ENCODE measurements around the gene ATF7IP. TPM values are rescaled to one million over a fixed set of nuclear protein-coding genes. Genes with fewer than 3 reads are reported as not detected.

The ATF7IP gene
- total RNA-seq, 2 donors from 2014 or later: 72.8 to 122 TPM

- peaks cover 24% of the 10 kb centered on the region for H3K36me3 Mint-ChIP-seq (ENCODE audit: low read depth)
- H3K27ac Mint-ChIP-seq: peak overlapping the region; percentile 36
- ATAC-seq (replicated peaks): no peak
- no peak overlapping the region for H3K4me3 Mint-ChIP-seq
- H3K27me3 Mint-ChIP-seq: no peaks in the 10 kb centered on the region
- peaks cover 6% of the 10 kb centered on the region for H3K4me1 Mint-ChIP-seq
- H3K9me3 Mint-ChIP-seq: peaks cover 3% of the 10 kb centered on the region
These were observed 3.1 kb upstream of the ATF7IP start for GRCh38 chr12:14362352-14362751.

GRCh38 chr12:14364583-14365271 lies 755 bp upstream of the ATF7IP start:
- H3K4me1 Mint-ChIP-seq: peaks cover 6% of the 10 kb centered on the region
- H3K4me3 Mint-ChIP-seq: peak overlapping the region; percentile 83
- no peaks in the 10 kb centered on the region for H3K27me3 Mint-ChIP-seq
- H3K27ac Mint-ChIP-seq: peak overlapping the region; percentile 92
- H3K9me3 Mint-ChIP-seq: peaks cover 3% of the 10 kb centered on the region
- H3K36me3 Mint-ChIP-seq (ENCODE audit: low read depth): peaks cover 31% of the 10 kb centered on the region
- ATAC-seq (replicated peaks): no peak

- Mint-ChIP-seq H3K4me1 (peaks cover 13% of the 10 kb centered on the region), H3K36me3 (ENCODE audit: low read depth) (peaks cover 41% of the 10 kb centered on the region), H3K9me3 (peaks cover 3% of the 10 kb centered on the region), H3K27ac (peak overlapping the region; percentile 92), H3K4me3 (peak overlapping the region; percentile 83), H3K27me3 (no peaks in the 10 kb centered on the region)
- no peak for ATAC-seq (replicated peaks)
These were observed 942 bp downstream of the ATF7IP start for GRCh38 chr12:14366209-14367039.

GRCh38 chr12:14367040-14367661 lies 1.7 kb downstream of the ATF7IP start:
- peak overlapping the region; percentile 83 for H3K4me3 Mint-ChIP-seq
- peaks cover 41% of the 10 kb centered on the region for H3K36me3 Mint-ChIP-seq (ENCODE audit: low read depth)
- no peaks in the 10 kb centered on the region for H3K27me3 Mint-ChIP-seq
- peaks cover 3% of the 10 kb centered on the region for H3K9me3 Mint-ChIP-seq
- H3K27ac Mint-ChIP-seq: peak overlapping the region; percentile 92
- peak; percentile 62 for ATAC-seq (replicated peaks)
- peaks cover 17% of the 10 kb centered on the region for H3K4me1 Mint-ChIP-seq

- peaks cover 3% of the 10 kb centered on the region for H3K9me3 Mint-ChIP-seq
- H3K27ac Mint-ChIP-seq: peak overlapping the region; percentile 66
- ATAC-seq (replicated peaks): no peak
- peaks cover 46% of the 10 kb centered on the region for H3K36me3 Mint-ChIP-seq (ENCODE audit: low read depth)
- peaks cover 31% of the 10 kb centered on the region for H3K4me1 Mint-ChIP-seq
- peak overlapping the region; percentile 57 for H3K4me3 Mint-ChIP-seq
- H3K27me3 Mint-ChIP-seq: no peaks in the 10 kb centered on the region
These were observed 3.8 kb downstream of the ATF7IP start for GRCh38 chr12:14369311-14369710.

GRCh38 chr12:14373217-14373616 lies 7.7 kb downstream of the ATF7IP start:
- Mint-ChIP-seq H3K27ac (peak overlapping the region; percentile 74), H3K27me3 (no peaks in the 10 kb centered on the region), H3K9me3 (no peaks in the 10 kb centered on the region), H3K36me3 (ENCODE audit: low read depth) (peaks cover 45% of the 10 kb centered on the region), H3K4me3 (peak overlapping the region; percentile 63), H3K4me1 (peaks cover 36% of the 10 kb centered on the region)
- peak; percentile 59 for ATAC-seq (replicated peaks)

GRCh38 chr12:14379508-14379907 lies 14.0 kb downstream of the ATF7IP start:
- Mint-ChIP-seq H3K27ac (peak overlapping the region; percentile 65), H3K27me3 (no peaks in the 10 kb centered on the region), H3K9me3 (peaks cover 17% of the 10 kb centered on the region), H3K4me1 (peaks cover 27% of the 10 kb centered on the region), H3K4me3 (no peak overlapping the region), H3K36me3 (ENCODE audit: low read depth) (peaks cover 57% of the 10 kb centered on the region)
- no peak for ATAC-seq (replicated peaks)

- ATAC-seq (replicated peaks): peak; percentile 95
- H3K27me3 Mint-ChIP-seq: no peaks in the 10 kb centered on the region
- H3K4me3 Mint-ChIP-seq: peak overlapping the region; percentile 86
- H3K27ac Mint-ChIP-seq: peak overlapping the region; percentile 90
- H3K4me1 Mint-ChIP-seq: peaks cover 25% of the 10 kb centered on the region
- H3K36me3 Mint-ChIP-seq (ENCODE audit: low read depth): peaks cover 52% of the 10 kb centered on the region
- peaks cover 6% of the 10 kb centered on the region for H3K9me3 Mint-ChIP-seq
These were observed 19.5 kb downstream of the ATF7IP start for GRCh38 chr12:14384783-14385638.

GRCh38 chr12:14387219-14387871 lies 21.9 kb downstream of the ATF7IP start:
- no peak for ATAC-seq (replicated peaks)
- Mint-ChIP-seq H3K27ac (peak overlapping the region; percentile 94), H3K36me3 (ENCODE audit: low read depth) (peaks cover 60% of the 10 kb centered on the region), H3K27me3 (no peaks in the 10 kb centered on the region), H3K9me3 (no peaks in the 10 kb centered on the region), H3K4me1 (peaks cover 37% of the 10 kb centered on the region), H3K4me3 (peak overlapping the region; percentile 99)

- Mint-ChIP-seq H3K9me3 (no peaks in the 10 kb centered on the region), H3K4me1 (peaks cover 39% of the 10 kb centered on the region), H3K27ac (peak overlapping the region; percentile 84), H3K27me3 (no peaks in the 10 kb centered on the region), H3K4me3 (peak overlapping the region; percentile 99), H3K36me3 (ENCODE audit: low read depth) (peaks cover 68% of the 10 kb centered on the region)
- no peak for ATAC-seq (replicated peaks)
These were observed 25.0 kb downstream of the ATF7IP start for GRCh38 chr12:14390449-14390848.

GRCh38 chr12:14390870-14391530 lies 25.5 kb downstream of the ATF7IP start:
- no peak for ATAC-seq (replicated peaks)

GRCh38 chr12:14393751-14394150 lies 28.3 kb downstream of the ATF7IP start:
- Mint-ChIP-seq H3K4me3 (peak overlapping the region; percentile 99), H3K9me3 (peaks cover 3% of the 10 kb centered on the region), H3K36me3 (ENCODE audit: low read depth) (peaks cover 73% of the 10 kb centered on the region), H3K27me3 (no peaks in the 10 kb centered on the region), H3K27ac (peak overlapping the region; percentile 96), H3K4me1 (peaks cover 49% of the 10 kb centered on the region)
- no peak for ATAC-seq (replicated peaks)

More at GRCh38 chr12:14390870-14391530, 25.5 kb downstream of the ATF7IP start:
- H3K27ac Mint-ChIP-seq: peak overlapping the region; percentile 84
- peaks cover 39% of the 10 kb centered on the region for H3K4me1 Mint-ChIP-seq
- H3K36me3 Mint-ChIP-seq (ENCODE audit: low read depth): peaks cover 70% of the 10 kb centered on the region
- no peaks in the 10 kb centered on the region for H3K27me3 Mint-ChIP-seq
- H3K4me3 Mint-ChIP-seq: peak overlapping the region; percentile 99
- no peaks in the 10 kb centered on the region for H3K9me3 Mint-ChIP-seq

Data from activated T-helper 17 cell treated with anti-CD3 and anti-CD28 coated beads, Interleukin-2, amount 50 U/mL, for 72 hours (primary cell).